ENCODE measurements around the gene CTSE. TPM values are rescaled to one million over a fixed set of nuclear protein-coding genes. Genes with fewer than 3 reads are reported as not detected.

CTSE gene
- total RNA-seq, 1 experiment from 2014 or later: 0.48 TPM

- no peak for DNase-seq
- Mint-ChIP-seq H3K27me3 (ENCODE audit: insufficient read depth, unreplicated experiment) (no peaks in the 10 kb centered on the region), H3K27ac (ENCODE audit: unreplicated experiment) (no peak overlapping the region), H3K9me3 (ENCODE audit: unreplicated experiment) (no peaks in the 10 kb centered on the region), H3K4me1 (ENCODE audit: low read depth, unreplicated experiment) (peaks cover 5% of the 10 kb centered on the region), H3K4me3 (ENCODE audit: unreplicated experiment) (no peak overlapping the region), H3K36me3 (ENCODE audit: insufficient read depth, unreplicated experiment) (no peaks in the 10 kb centered on the region)
- H3K9me3 ChIP-seq: no peaks in the 10 kb centered on the region
- peaks cover 3% of the 10 kb centered on the region; the same call in 1 of the 2 replicates for H3K4me1 ChIP-seq
- TF ChIP-seq CTCF (IDR thresholded peaks at IDR 0.05; ENCODE audit: insufficient read depth in 1 of 2, low read depth in 1 of 2, low read length in 1 of 2, severe bottlenecking in 1 of 2, unreplicated experiment in 1 of 2): no peak
- no peaks in the 10 kb centered on the region for H3K36me3 ChIP-seq (ENCODE audit: control insufficient read depth, insufficient read depth, low read length)
- BruUV-seq (replicated peaks): no TSS peak
- H3K27me3 ChIP-seq (replicated peaks; ENCODE audit: control insufficient read depth, insufficient read depth, low read length): no peaks in the 10 kb centered on the region
- H3K4me3 ChIP-seq (ENCODE audit: low read depth, low read length): no peak overlapping the region
- ChIA-PET CTCF (interaction anchor here (0.5 to 1.5 kb wide), 2 partner anchors 86 to 367 kb away, joined by 4 to 6 read pairs; no protein-coding TSS in a partner anchor), POLR2A (no interaction called here)
- intact Hi-C loops (cut with micrococcal nuclease; ENCODE audit: unreplicated experiment): no loop called here
Measured at GRCh38 chr1:206020393-206021007, 3.2 kb downstream of the CTSE start.

GRCh38 chr1:206015071-206015470 lies 8.6 kb downstream of the CTSE start:
- Mint-ChIP-seq H3K27ac (ENCODE audit: unreplicated experiment) (no peak overlapping the region), H3K9me3 (ENCODE audit: unreplicated experiment) (no peaks in the 10 kb centered on the region), H3K27me3 (ENCODE audit: insufficient read depth, unreplicated experiment) (no peaks in the 10 kb centered on the region), H3K36me3 (ENCODE audit: insufficient read depth, unreplicated experiment) (no peaks in the 10 kb centered on the region), H3K4me3 (ENCODE audit: unreplicated experiment) (no peak overlapping the region), H3K4me1 (ENCODE audit: low read depth, unreplicated experiment) (no peaks in the 10 kb centered on the region)
- Histone ChIP-seq H3K36me3 (ENCODE audit: control insufficient read depth, insufficient read depth, low read length) (no peaks in the 10 kb centered on the region), H3K4me3 (ENCODE audit: low read depth, low read length) (no peak overlapping the region), H3K4me1 (no peaks in the 10 kb centered on the region), H3K9me3 (no peaks in the 10 kb centered on the region), H3K27me3 (replicated peaks; ENCODE audit: control insufficient read depth, insufficient read depth, low read length) (no peaks in the 10 kb centered on the region)
- BruUV-seq (replicated peaks): no TSS peak
- TF ChIP-seq CTCF (IDR thresholded peaks at IDR 0.05; ENCODE audit: insufficient read depth in 1 of 2, low read depth in 1 of 2, low read length in 1 of 2, severe bottlenecking in 1 of 2, unreplicated experiment in 1 of 2): no peak
- ChIA-PET CTCF (no interaction called here), POLR2A (no interaction called here)
- intact Hi-C loops (cut with micrococcal nuclease; ENCODE audit: unreplicated experiment): no loop called here
- no peak for DNase-seq

- DNase-seq: no peak
- no peaks in the 10 kb centered on the region for H3K27me3 Mint-ChIP-seq (ENCODE audit: insufficient read depth, unreplicated experiment)
- intact Hi-C loops (cut with micrococcal nuclease; ENCODE audit: unreplicated experiment): no loop called here
- Histone ChIP-seq H3K36me3 (ENCODE audit: control insufficient read depth, insufficient read depth, low read length) (no peaks in the 10 kb centered on the region), H3K4me3 (ENCODE audit: low read depth, low read length) (no peak overlapping the region), H3K4me1 (no peaks in the 10 kb centered on the region), H3K27me3 (replicated peaks; ENCODE audit: control insufficient read depth, insufficient read depth, low read length) (no peaks in the 10 kb centered on the region), H3K9me3 (no peaks in the 10 kb centered on the region)
- CTCF ChIA-PET: no interaction called here
- no peaks in the 10 kb centered on the region for H3K36me3 Mint-ChIP-seq (ENCODE audit: insufficient read depth, unreplicated experiment)
- BruUV-seq (replicated peaks): no TSS peak
- H3K4me1 Mint-ChIP-seq (ENCODE audit: low read depth, unreplicated experiment): no peaks in the 10 kb centered on the region
- POLR2A ChIA-PET: no interaction called here
- no peak overlapping the region for H3K4me3 Mint-ChIP-seq (ENCODE audit: unreplicated experiment)
- no peaks in the 10 kb centered on the region for H3K9me3 Mint-ChIP-seq (ENCODE audit: unreplicated experiment)
- no peak for TF ChIP-seq CTCF (IDR thresholded peaks at IDR 0.05; ENCODE audit: insufficient read depth in 1 of 2, low read depth in 1 of 2, low read length in 1 of 2, severe bottlenecking in 1 of 2, unreplicated experiment in 1 of 2)
- H3K27ac Mint-ChIP-seq (ENCODE audit: unreplicated experiment): no peak overlapping the region
Measured at GRCh38 chr1:206014601-206015000, 9.1 kb downstream of the CTSE start.

Measured in Caco-2 (cell line).